ENCODE measurements around the gene IL11. TPM values are rescaled to one million over a fixed set of nuclear protein-coding genes. Genes with fewer than 3 reads are reported as not detected.
A peak's percentile ranks its signal among the peaks of the same experiment; 100 is the strongest.

IL11 gene
- total RNA-seq, 1 experiment from 2014 or later, result 0.97 TPM

DNA sequence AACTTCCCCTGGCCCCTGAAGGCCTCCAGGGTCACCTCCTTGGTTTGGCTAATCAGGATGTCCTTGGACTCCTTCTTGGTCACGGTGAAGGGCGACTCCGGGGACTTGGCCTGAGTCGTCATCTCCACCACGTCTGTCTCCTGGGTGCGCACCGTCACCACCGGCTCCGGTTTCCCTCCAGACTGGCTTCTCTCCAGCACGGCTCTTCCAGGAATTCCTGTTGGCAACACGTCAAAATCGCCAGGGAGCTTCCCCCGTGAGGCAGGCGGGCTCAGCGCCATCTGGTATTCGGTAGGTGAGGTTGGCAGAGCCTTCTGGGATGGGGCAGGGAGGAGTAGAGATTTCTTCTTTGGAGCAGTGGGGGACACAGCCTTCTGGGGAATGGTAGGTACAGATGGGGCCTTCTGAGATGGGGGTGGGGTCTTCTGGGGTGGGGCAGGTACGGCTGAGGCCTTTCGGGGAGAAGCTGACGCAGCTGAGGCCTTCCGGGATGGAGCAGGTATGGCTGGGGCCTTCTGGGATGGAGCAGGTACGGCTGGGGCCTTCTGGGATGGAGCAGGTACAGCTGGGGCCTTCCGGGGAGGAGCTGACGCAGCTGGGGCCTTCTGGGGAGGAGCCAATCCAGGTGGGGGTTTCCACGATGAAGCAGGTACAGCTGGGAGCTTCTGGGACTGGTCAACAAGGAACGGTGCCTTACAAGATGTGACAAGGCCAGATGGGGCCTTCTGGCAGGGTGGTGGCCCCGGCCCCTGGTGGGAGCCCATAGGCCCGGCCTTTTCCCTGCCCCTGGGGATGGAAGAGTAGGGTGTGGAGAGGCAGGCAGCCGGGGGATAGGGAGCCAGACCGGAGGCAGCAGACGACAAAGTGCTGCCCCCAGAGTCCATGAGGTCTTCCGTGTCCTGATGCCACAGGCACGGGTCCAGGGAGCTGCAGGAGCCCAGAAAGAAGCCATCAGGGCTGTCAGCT is 11.0 kb downstream of the IL11 start:
- peaks cover 6% of the 10 kb centered on the region for H3K36me3 Mint-ChIP-seq (ENCODE audit: insufficient read depth, unreplicated experiment)
- H3K9me3 Mint-ChIP-seq (ENCODE audit: low read depth, unreplicated experiment), result no peaks in the 10 kb centered on the region
- no peak overlapping the region for H3K27ac Mint-ChIP-seq (ENCODE audit: unreplicated experiment)
- intact Hi-C loops (cut with micrococcal nuclease; ENCODE audit: unreplicated experiment), result no loop called here
- BruUV-seq (replicated peaks), result no TSS peak
- H3K4me1 Mint-ChIP-seq (ENCODE audit: low read depth, unreplicated experiment), result no peaks in the 10 kb centered on the region
- DNase-seq, result no peak
- TF ChIP-seq, protein P1, sequence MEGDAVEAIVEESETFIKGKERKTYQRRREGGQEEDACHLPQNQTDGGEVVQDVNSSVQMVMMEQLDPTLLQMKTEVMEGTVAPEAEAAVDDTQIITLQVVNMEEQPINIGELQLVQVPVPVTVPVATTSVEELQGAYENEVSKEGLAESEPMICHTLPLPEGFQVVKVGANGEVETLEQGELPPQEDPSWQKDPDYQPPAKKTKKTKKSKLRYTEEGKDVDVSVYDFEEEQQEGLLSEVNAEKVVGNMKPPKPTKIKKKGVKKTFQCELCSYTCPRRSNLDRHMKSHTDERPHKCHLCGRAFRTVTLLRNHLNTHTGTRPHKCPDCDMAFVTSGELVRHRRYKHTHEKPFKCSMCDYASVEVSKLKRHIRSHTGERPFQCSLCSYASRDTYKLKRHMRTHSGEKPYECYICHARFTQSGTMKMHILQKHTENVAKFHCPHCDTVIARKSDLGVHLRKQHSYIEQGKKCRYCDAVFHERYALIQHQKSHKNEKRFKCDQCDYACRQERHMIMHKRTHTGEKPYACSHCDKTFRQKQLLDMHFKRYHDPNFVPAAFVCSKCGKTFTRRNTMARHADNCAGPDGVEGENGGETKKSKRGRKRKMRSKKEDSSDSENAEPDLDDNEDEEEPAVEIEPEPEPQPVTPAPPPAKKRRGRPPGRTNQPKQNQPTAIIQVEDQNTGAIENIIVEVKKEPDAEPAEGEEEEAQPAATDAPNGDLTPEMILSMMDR (IDR thresholded peaks at IDR 0.05; ENCODE audit: unreplicated experiment), result no peak
- CTCF ChIA-PET, result interaction anchor here (0.6 to 0.7 kb wide), 2 partner anchors 57 to 342 kb away, joined by 3 to 5 read pairs; no protein-coding TSS in a partner anchor
- peaks cover 63% of the 10 kb centered on the region for H3K27me3 Mint-ChIP-seq (ENCODE audit: unreplicated experiment)
- no peak overlapping the region for H3K4me3 Mint-ChIP-seq (ENCODE audit: low read depth, unreplicated experiment)

DNA sequence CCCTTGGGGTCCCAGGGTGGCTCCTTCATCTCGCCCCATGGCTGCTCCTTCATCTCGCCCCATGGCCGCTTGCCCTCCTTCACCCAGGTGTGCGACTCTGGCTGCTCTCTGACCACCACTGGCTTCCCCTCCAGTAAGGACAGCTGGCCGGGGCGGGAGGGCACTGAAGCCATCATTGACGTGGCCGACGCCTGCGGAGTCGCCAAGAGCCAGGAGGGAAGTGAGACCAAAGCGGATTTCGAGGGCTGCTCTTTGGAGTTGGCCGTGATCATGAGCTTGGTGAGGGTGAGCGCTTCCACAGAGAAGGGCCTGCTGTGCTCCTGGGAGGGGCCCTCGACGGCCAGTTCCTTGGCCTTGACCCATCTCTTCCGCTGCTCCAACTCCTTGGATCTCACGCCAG is 11.8 kb downstream of the IL11 start:
- H3K4me3 Mint-ChIP-seq (ENCODE audit: low read depth, unreplicated experiment), result no peak overlapping the region
- H3K4me1 Mint-ChIP-seq (ENCODE audit: low read depth, unreplicated experiment), result no peaks in the 10 kb centered on the region
- BruUV-seq (replicated peaks), result no TSS peak
- H3K9me3 Mint-ChIP-seq (ENCODE audit: low read depth, unreplicated experiment), result no peaks in the 10 kb centered on the region
- no peak for DNase-seq
- CTCF ChIA-PET, result interaction anchor here (0.7 kb wide), 1 partner anchor 57 kb away, joined by 5 read pairs; no protein-coding TSS in a partner anchor
- peaks cover 63% of the 10 kb centered on the region for H3K27me3 Mint-ChIP-seq (ENCODE audit: unreplicated experiment)
- TF ChIP-seq, protein P1 (IDR thresholded peaks at IDR 0.05; ENCODE audit: unreplicated experiment), result no peak
- intact Hi-C loops (cut with micrococcal nuclease; ENCODE audit: unreplicated experiment), result no loop called here
- H3K27ac Mint-ChIP-seq (ENCODE audit: unreplicated experiment), result no peak overlapping the region
- peaks cover 13% of the 10 kb centered on the region for H3K36me3 Mint-ChIP-seq (ENCODE audit: insufficient read depth, unreplicated experiment)

DNA sequence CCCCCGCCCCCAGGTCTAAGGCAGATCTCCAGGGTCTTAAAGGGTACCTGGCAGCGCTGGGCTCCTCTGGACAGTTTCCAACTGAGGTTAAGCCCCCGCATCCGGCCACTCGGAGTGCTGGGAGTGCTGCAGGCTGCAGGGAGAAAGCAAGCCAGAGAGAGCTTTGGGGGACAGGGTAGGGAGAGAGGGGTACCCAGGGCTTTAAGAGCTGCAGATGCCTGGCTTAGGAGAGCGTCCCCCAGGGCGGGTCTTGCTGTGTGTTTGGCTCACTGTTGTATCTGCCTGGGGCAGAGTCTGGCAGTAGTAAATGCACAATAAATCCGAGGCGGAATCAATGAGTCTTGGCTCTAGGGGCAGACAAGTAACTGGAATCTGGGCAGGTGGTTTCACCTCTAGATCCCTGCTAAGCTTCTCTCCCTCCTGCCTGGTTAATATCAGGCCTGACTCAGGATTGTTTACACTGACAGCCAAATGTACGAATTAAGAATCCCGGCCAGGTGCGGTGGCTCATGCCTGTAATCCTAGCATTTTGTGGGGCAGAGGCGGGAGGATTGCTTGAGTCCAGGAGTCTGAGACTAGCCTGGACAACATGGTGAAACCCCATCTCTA is 14.9 kb downstream of the IL11 start:
- Mint-ChIP-seq H3K27me3 (ENCODE audit: unreplicated experiment) (peaks cover 87% of the 10 kb centered on the region), H3K36me3 (ENCODE audit: insufficient read depth, unreplicated experiment) (peaks cover 21% of the 10 kb centered on the region), H3K27ac (ENCODE audit: unreplicated experiment) (no peak overlapping the region), H3K9me3 (ENCODE audit: low read depth, unreplicated experiment) (no peaks in the 10 kb centered on the region), H3K4me3 (ENCODE audit: low read depth, unreplicated experiment) (no peak overlapping the region), H3K4me1 (ENCODE audit: low read depth, unreplicated experiment) (peaks cover 31% of the 10 kb centered on the region)
- intact Hi-C loops (cut with micrococcal nuclease; ENCODE audit: unreplicated experiment), result no loop called here
- DNase-seq, result no peak
- BruUV-seq (replicated peaks), result no TSS peak
- TF ChIP-seq, protein P1 (IDR thresholded peaks at IDR 0.05; ENCODE audit: unreplicated experiment), result no peak
- CTCF ChIA-PET, result interaction anchor here (0.7 to 1.1 kb wide), 3 partner anchors 16 to 282 kb away, joined by 3 to 4 read pairs (median 3); partner anchors contain the start of gene KMT5C

DNA sequence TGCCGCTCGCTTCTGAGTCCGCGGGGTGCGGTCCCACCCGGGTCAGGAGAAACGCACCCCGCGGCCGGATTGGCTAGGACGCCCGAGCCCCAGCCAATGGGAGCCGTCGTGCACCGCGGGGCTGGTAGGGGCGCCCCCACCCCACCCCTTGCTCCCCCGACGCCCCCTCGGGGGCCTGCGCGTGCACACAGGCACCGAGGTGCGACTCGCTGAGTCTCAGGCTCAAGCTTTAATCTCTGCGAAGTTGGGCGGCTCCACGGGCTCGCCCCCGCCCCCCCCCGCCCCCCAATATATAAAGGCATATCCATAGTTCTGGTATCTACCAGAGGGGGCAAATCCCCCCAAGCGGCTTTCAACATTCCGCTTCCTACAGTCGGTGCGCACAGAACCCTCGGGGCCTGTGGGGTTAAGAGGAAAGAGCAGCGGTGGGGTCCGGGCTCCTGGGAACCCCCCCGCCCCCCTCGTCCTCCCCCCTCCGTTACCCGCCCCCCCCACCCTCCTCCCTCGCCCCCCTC is 15.5 kb downstream of the IL11 start, which contains the start of gene COX6B2:
TSS of gene COX6B2 (minus strand) at position 22 of the 515 bp plus-strand sequence. CDS start 198 bp downstream, outside the sequence.
- BruUV-seq (replicated peaks), result no TSS peak
- TF ChIP-seq, protein P1 (IDR thresholded peaks at IDR 0.05; ENCODE audit: unreplicated experiment), result no peak
- DNase-seq, result no peak

More for the DNA sequence above, 15.5 kb downstream of the IL11 start, which contains the start of gene COX6B2:
- Mint-ChIP-seq H3K27ac (ENCODE audit: unreplicated experiment) (no peak within 1 kb of the TSS), H3K9me3 (ENCODE audit: low read depth, unreplicated experiment) (no peaks in the 10 kb centered on the region), H3K27me3 (ENCODE audit: unreplicated experiment) (peaks cover 87% of the 10 kb centered on the region), H3K4me3 (ENCODE audit: low read depth, unreplicated experiment) (peak within 1 kb of the TSS; percentile 79), H3K4me1 (ENCODE audit: low read depth, unreplicated experiment) (peaks cover 33% of the 10 kb centered on the region), H3K36me3 (ENCODE audit: insufficient read depth, unreplicated experiment) (peaks cover 22% of the 10 kb centered on the region)
- CTCF ChIA-PET, result interaction anchor here (0.8 to 1.1 kb wide), 2 partner anchors 15 to 283 kb away, joined by 3 to 4 read pairs; partner anchors contain the start of gene KMT5C
- intact Hi-C loops (cut with micrococcal nuclease; ENCODE audit: unreplicated experiment), result no loop called here

Measured in Calu3 (cell line).